B cell (primary cell): ENCODE results near the gene CLP1. TPM values are rescaled to one million over a fixed set of nuclear protein-coding genes. Genes with fewer than 3 reads are reported as not detected.

ENCODE experiments used
- ATAC-seq: fragments of 200-7000 bp; cut with Tn5 transposase; one replicate; pipeline ENCODE4 v1.10.0; 2021; ENCODE audit warnings: low read depth, mild to moderate bottlenecking, moderate number of reproducible peaks, moderate library complexity
- CTCF ChIA-PET: fragments of 350-600 bp; sonication (Branson Sonifier 250); formaldehyde crosslinking; loops from one replicate; lab custom pipeline; 2021; ENCODE audit warnings: antibody characterized with exemption, inconsistent platforms; lab: Charles Lee
- POLR2A ChIA-PET: fragments of 350-600 bp; sonication (Branson Sonifier 250); formaldehyde crosslinking; loops from one replicate; lab custom pipeline; 2021; ENCODE audit warnings: antibody characterized with exemption; lab: Charles Lee
- DNase-seq: peaks from one replicate; pipeline ENCODE4 v3.0.0; 2013
- H2AFZ ChIP-seq: 2 replicates; pipeline ENCODE4 v1.6.1; 2012; ENCODE audit warnings: mild to moderate bottlenecking, low read depth, low read length; ENCODE audit not compliant: insufficient read depth, poor library complexity, severe bottlenecking
- H3K27ac ChIP-seq, 2 donors: 1 replicate in 1 of 2; 2 replicates in 1 of 2; pipeline ENCODE4 v1.5.1; 2012 to 2013; ENCODE audit warnings: low read length in 2 of 2, mild to moderate bottlenecking in 2 of 2, moderate library complexity in 1 of 2
- H3K27me3 ChIP-seq, 4 experiments: fragments of 200-600 bp in 1 of 4; sonication (generic) in 1 of 4; replicated peaks in 1 of 4; 1 replicate in 2 of 4; 2 replicates in 2 of 4; pipeline versions ENCODE4 v1.6.1 to v1.7.0; 2013 to 2016; ENCODE audit warnings: low read length in 3 of 4, mild to moderate bottlenecking in 2 of 4, mixed read lengths in 1 of 4, moderate library complexity in 1 of 4; ENCODE audit not compliant: insufficient read depth in 4 of 4, control insufficient read depth in 3 of 4; ENCODE audit errors: control extremely low read depth in 1 of 4
- H3K36me3 ChIP-seq, 2 experiments: replicated peaks in 1 of 2; 1 replicate in 1 of 2; 2 replicates in 1 of 2; pipeline versions ENCODE4 v1.6.1 to v1.7.1; 2013; ENCODE audit warnings: low read length in 1 of 2; ENCODE audit not compliant: insufficient read depth in 2 of 2, control insufficient read depth in 1 of 2; ENCODE audit errors: control extremely low read depth in 1 of 2, extremely low read depth in 1 of 2
- H3K4me1 ChIP-seq, 2 donors: fragments of 200-600 bp in 1 of 2; sonication (generic) in 1 of 2; 1 replicate in 1 of 2; 2 replicates in 1 of 2; pipeline versions ENCODE4 v1.5.1 to v1.6.1; 2013 to 2017; ENCODE audit warnings: low read length in 2 of 2; ENCODE audit not compliant: control insufficient read depth in 2 of 2, insufficient read depth in 2 of 2
- H3K4me2 ChIP-seq: replicated peaks from 2 replicates; pipeline ENCODE3; 2012; ENCODE audit warnings: mild to moderate bottlenecking, low read depth, low read length; ENCODE audit not compliant: poor library complexity, severe bottlenecking
- H3K4me3 ChIP-seq, 5 experiments: fragments of 200-600 bp in 1 of 5; sonication (generic) in 1 of 5; 1 replicate in 3 of 5; 2 replicates in 2 of 5; pipeline versions ENCODE4 v1.5.1 to v1.7.0; 2011 to 2016; ENCODE audit warnings: low read length in 4 of 5, mild to moderate bottlenecking in 4 of 5, low read depth in 2 of 5, control low read depth in 1 of 5, moderate library complexity in 1 of 5; ENCODE audit not compliant: insufficient read depth in 1 of 5; ENCODE audit errors: control extremely low read depth in 1 of 5, extremely low read depth in 1 of 5
- H3K79me2 ChIP-seq: fragments of 200-600 bp; sonication (generic); one replicate; pipeline ENCODE4 v1.6.0; 2016; ENCODE audit warnings: low read length; ENCODE audit not compliant: control insufficient read depth, insufficient read depth
- H3K9ac ChIP-seq: fragments of 200-600 bp; sonication (generic); 2 replicates; pipeline ENCODE4 v1.6.1; 2017; ENCODE audit warnings: mild to moderate bottlenecking, low read length, moderate library complexity
- H3K9me3 ChIP-seq, 3 donors: one replicate each; pipeline versions ENCODE4 v1.6.1 to v1.7.1; 2013; ENCODE audit warnings: low read length in 2 of 3; ENCODE audit not compliant: control insufficient read depth in 2 of 3, insufficient read depth in 1 of 3; ENCODE audit errors: control extremely low read depth in 1 of 3
- H4K20me1 ChIP-seq: 2 replicates; pipeline ENCODE4 v1.6.0; 2012; ENCODE audit warnings: mild to moderate bottlenecking, low read length; ENCODE audit not compliant: insufficient read depth, control insufficient read depth, poor library complexity, severe bottlenecking
- H3K27ac Mint-ChIP-seq: one replicate; pipeline ENCODE4 v1.8.0; 2021; ENCODE audit warnings: mixed read lengths
- H3K27me3 Mint-ChIP-seq: one replicate; pipeline ENCODE4 v1.8.0; 2021; ENCODE audit warnings: mixed read lengths
- H3K4me1 Mint-ChIP-seq: one replicate; pipeline ENCODE4 v1.8.0; 2021; ENCODE audit warnings: mixed read lengths
- H3K4me3 Mint-ChIP-seq: one replicate; pipeline ENCODE4 v1.8.0; 2021; ENCODE audit warnings: mixed read lengths
- H3K9me3 Mint-ChIP-seq: one replicate; pipeline ENCODE4 v1.8.0; 2022; ENCODE audit warnings: mixed read lengths; ENCODE audit not compliant: insufficient read depth
- CTCF ChIP-seq: fragments of 200-600 bp; IDR thresholded peaks from one replicate; pipeline ENCODE4 v1.8.0; 2022; ENCODE audit warnings: antibody characterized with exemption, mild to moderate bottlenecking
- EZH2 ChIP-seq: IDR thresholded peaks from 2 replicates; pipeline ENCODE4 v1.6.1; 2012; ENCODE audit warnings: borderline replicate concordance, low read depth, mild to moderate bottlenecking, moderate library complexity, low read length; ENCODE audit not compliant: insufficient read depth, poor library complexity, severe bottlenecking
- WGBS: methylation state at CpG from one replicate; pipeline ENCODE4 v1.1.5; 2013; ENCODE audit warnings: missing lambda C conversion rate; ENCODE audit not compliant: insufficient coverage; 5-methylcytosine and 5-hydroxymethylcytosine counted together
- intact Hi-C: fragments of 100-400 bp; cut with micrococcal nuclease; formaldehyde crosslinking; loops from one replicate; pipeline ENCODE4 v1.10.0; 2022
- polyA plus RNA-seq: library from polyadenylated mRNA; depleted of rRNA; stranded (reverse); fragments of >200 nt; gene quantifications from 2 replicates; pipeline ENCODE4 v1.2.3, GENCODE V29; 2012
- total RNA-seq, 2 donors: library from RNA; stranded (reverse); fragments of 120-200 nt in 1 of 2; gene quantifications; 1 replicate in 1 of 2; 2 replicates in 1 of 2; pipeline versions ENCODE4 v1.2.3 to v1.2.4, GENCODE V29; 2013 to 2022

Gene CLP1
- total and polyA plus RNA-seq, 2 donors (not counting 1 experiment from before 2014, with no cell fraction given), result 6.0 to 15.5 TPM

GRCh38 chr11:57616595-57616994 lies 41.0 kb upstream of the CLP1 start:
- H3K9me3 ChIP-seq, result peaks cover 0 to 15% (median 10%) of the 10 kb centered on the region in 3 donors
- TF ChIP-seq CTCF, result no peak
- no peak for TF ChIP-seq EZH2
- H3K36me3 ChIP-seq, result no peaks in the 10 kb centered on the region
- H3K4me2 ChIP-seq, result no peak overlapping the region
- H3K9ac ChIP-seq, result no peak overlapping the region
- no peaks in the 10 kb centered on the region for H3K4me1 ChIP-seq
- Mint-ChIP-seq H3K27ac (no peak overlapping the region), H3K4me3 (no peak overlapping the region), H3K27me3 (peaks cover 24% of the 10 kb centered on the region), H3K4me1 (no peaks in the 10 kb centered on the region), H3K9me3 (peaks cover 2% of the 10 kb centered on the region)
- H3K27me3 ChIP-seq, result no peaks in the 10 kb centered on the region
- no peaks in the 10 kb centered on the region for H4K20me1 ChIP-seq
- DNase-seq (no peak), ATAC-seq (no peak)
- H2AFZ ChIP-seq, result no peak overlapping the region
- WGBS, result no CpG with 5 or more reads among the region's 3 CpGs
- CTCF ChIA-PET, result no interaction called here
- intact Hi-C loops, result no loop called here
- no peak overlapping the region for H3K4me3 ChIP-seq
- H3K79me2 ChIP-seq, result no peaks in the 10 kb centered on the region
- POLR2A ChIA-PET, result no interaction called here
- H3K27ac ChIP-seq, result no peak overlapping the region

GRCh38 chr11:57618438-57618837 lies 39.1 kb upstream of the CLP1 start:
- no peaks in the 10 kb centered on the region for H4K20me1 ChIP-seq
- H3K27me3 ChIP-seq, result no peaks in the 10 kb centered on the region
- DNase-seq (no peak), ATAC-seq (no peak)
- H3K79me2 ChIP-seq, result no peaks in the 10 kb centered on the region
- H3K27ac ChIP-seq, result no peak overlapping the region
- H3K4me1 Mint-ChIP-seq, result no peaks in the 10 kb centered on the region
- H3K36me3 ChIP-seq, result no peaks in the 10 kb centered on the region
- peaks cover 2% of the 10 kb centered on the region for H3K9me3 Mint-ChIP-seq
- H3K27me3 Mint-ChIP-seq, result peaks cover 26% of the 10 kb centered on the region
- H2AFZ ChIP-seq, result no peak overlapping the region
- H3K4me1 ChIP-seq, result no peaks in the 10 kb centered on the region
- H3K4me3 ChIP-seq, result no peak overlapping the region
- H3K9me3 ChIP-seq, result peaks cover 0 to 15% (median 10%) of the 10 kb centered on the region in 3 donors
- POLR2A ChIA-PET, result no interaction called here
- intact Hi-C loops, result no loop called here
- no peak for TF ChIP-seq EZH2
- no peak for TF ChIP-seq CTCF
- no peak overlapping the region for H3K4me2 ChIP-seq
- H3K27ac Mint-ChIP-seq, result no peak overlapping the region
- no peak overlapping the region for H3K9ac ChIP-seq
- H3K4me3 Mint-ChIP-seq, result no peak overlapping the region
- 91% methylated on average over 1 of the region's 2 CpGs for WGBS
- CTCF ChIA-PET, result interaction anchor here (0.6 to 1.0 kb wide), 3 partner anchors 14 to 26 kb away, joined by 3 to 4 read pairs (median 3); no protein-coding TSS in a partner anchor
